T-helper 2 cell (primary cell): ENCODE results near the gene LDLRAD4.

Source experiments
- DNase-seq, 5 experiments: peaks; one replicate each; pipeline versions ENCODE4 v3.0.0 to v3.0.0-alpha.2; 2012 to 2022

LDLRAD4 gene

GRCh38 chr18:13357289-13357688 lies 138.7 kb downstream of the LDLRAD4 start:
- DNase-seq, result no peak

- no peak for DNase-seq
Measured at GRCh38 chr18:13359210-13359609, 140.7 kb downstream of the LDLRAD4 start.

GRCh38 chr18:13361431-13361830 lies 142.9 kb downstream of the LDLRAD4 start:
- DNase-seq, result no peak

- DNase-seq, result no peak
Measured at GRCh38 chr18:13362051-13362450, 143.5 kb downstream of the LDLRAD4 start.

- no peak for DNase-seq
Measured at GRCh38 chr18:13362607-13363006, 144.0 kb downstream of the LDLRAD4 start.

- DNase-seq, result no peak
Measured at GRCh38 chr18:13363359-13363758, 144.8 kb downstream of the LDLRAD4 start.

- no peak for DNase-seq
Measured at GRCh38 chr18:13364721-13365205, 146.2 kb downstream of the LDLRAD4 start.

- DNase-seq, result no peak
Measured at GRCh38 chr18:13366131-13366530, 147.6 kb downstream of the LDLRAD4 start.

GRCh38 chr18:13366541-13366940 lies 148.0 kb downstream of the LDLRAD4 start:
- DNase-seq, result no peak

GRCh38 chr18:13366962-13367892 lies 148.7 kb downstream of the LDLRAD4 start:
- no peak for DNase-seq

GRCh38 chr18:13368080-13368813 lies 149.7 kb downstream of the LDLRAD4 start:
- DNase-seq, result no peak

- no peak for DNase-seq
Measured at GRCh38 chr18:13369353-13369752, 150.8 kb downstream of the LDLRAD4 start.

GRCh38 chr18:13369756-13370510 lies 151.4 kb downstream of the LDLRAD4 start:
- DNase-seq, result no peak

- no peak for DNase-seq
Measured at GRCh38 chr18:13370995-13371625, 152.6 kb downstream of the LDLRAD4 start.

- no peak for DNase-seq
Measured at GRCh38 chr18:13371689-13372418, 153.3 kb downstream of the LDLRAD4 start.

- no peak for DNase-seq
Measured at GRCh38 chr18:13372531-13372951, 154.0 kb downstream of the LDLRAD4 start.

- no peak for DNase-seq
Measured at GRCh38 chr18:13374096-13374467, 155.5 kb downstream of the LDLRAD4 start.

GRCh38 chr18:13374468-13375301 lies 156.1 kb downstream of the LDLRAD4 start:
- no peak for DNase-seq

GRCh38 chr18:13375302-13376255 lies 157.0 kb downstream of the LDLRAD4 start:
- peak in 4 of 5 experiments; percentile 53 to 94 (median 69) for DNase-seq
